GM21786 (cell line): Measurements from ENCODE around the gene PPP6R3.

ENCODE experiments used
- ATAC-seq: cut with Tn5 transposase; IDR thresholded peaks from one replicate; pipeline ENCODE4 v1.9.1; 2021; ENCODE audit not compliant: unreplicated experiment

PPP6R3 gene

DNA sequence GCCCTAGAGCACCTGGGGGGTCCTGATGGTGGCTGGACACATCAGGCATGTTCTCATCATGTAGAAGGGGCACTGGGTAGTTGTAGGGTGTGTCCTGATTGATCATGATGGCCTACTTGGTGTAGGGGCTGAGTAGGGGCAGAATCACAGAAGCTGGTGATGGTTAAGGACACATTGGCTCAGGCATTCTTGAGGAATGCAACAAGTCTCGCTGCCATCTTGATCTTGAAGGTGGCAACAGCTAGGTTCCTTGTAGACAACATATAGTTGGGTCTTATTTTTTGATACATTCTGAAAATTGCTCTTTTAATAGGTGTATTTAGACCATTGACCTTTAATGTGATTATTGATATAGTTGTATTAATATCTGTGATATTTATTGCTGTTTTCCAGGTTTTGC is 28.1 kb downstream of the PPP6R3 start:
- no peak for ATAC-seq

DNA sequence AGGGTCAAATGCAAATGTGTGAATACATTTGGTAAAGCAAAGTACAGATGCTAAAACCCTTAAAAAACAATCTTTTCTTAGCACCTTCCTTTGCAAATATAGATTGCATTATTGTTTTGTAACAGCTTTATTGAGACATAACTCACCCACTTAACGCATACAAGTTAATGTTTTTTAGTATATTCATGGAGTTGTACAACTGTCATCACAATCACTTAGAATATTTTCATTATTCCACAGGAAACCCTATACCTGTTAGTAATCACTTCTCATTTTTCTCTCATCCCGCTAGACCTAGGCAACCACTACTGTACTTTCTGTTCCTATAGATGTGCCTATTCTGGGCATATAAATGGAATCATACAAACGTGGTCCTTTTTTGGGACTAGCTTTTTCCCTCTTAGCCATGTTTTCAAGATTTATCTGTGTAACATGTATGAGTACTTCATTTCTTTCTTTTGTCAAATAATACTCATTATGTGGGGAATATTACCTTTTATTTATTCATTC is 34.7 kb downstream of the PPP6R3 start:
- no peak for ATAC-seq

DNA sequence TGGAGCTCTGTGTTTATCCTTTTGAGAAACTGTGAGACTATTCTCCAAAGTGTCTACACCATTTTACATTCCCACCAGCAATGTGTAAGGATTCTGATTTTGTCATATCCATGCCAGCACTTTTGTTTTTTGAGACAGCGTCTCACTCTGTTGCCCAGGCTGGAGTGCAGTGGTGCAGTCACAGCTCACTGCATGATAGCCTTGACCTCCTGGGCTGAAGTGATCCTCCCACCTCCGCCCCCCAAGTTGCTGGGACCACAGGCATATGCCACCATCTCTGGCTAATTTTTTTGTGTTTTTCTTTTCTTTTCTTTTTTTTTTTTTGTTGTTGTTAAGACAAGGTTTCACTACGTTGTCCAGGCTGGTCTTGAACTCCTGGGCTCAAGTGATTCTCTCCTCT is 35.3 kb downstream of the PPP6R3 start:
- ATAC-seq: no peak

DNA sequence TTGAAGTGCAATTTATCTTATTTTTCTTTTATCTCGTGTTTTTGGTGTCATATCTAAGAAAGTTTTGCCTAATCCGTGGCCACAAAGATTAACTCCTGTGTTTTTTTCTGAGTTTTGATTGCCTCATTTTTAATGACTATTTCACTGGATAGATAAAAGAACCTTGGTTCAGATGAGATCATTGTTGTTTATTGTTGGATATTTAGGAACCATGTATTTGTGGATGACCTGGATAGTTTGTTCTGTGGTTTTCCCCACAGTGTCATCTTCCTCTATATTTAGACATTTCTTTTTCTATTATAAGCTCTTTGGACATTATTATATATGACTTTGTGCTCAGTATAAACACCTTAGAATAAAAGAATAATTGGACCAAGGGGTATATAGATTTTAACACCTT is 37.2 kb downstream of the PPP6R3 start:
- no peak for ATAC-seq

DNA sequence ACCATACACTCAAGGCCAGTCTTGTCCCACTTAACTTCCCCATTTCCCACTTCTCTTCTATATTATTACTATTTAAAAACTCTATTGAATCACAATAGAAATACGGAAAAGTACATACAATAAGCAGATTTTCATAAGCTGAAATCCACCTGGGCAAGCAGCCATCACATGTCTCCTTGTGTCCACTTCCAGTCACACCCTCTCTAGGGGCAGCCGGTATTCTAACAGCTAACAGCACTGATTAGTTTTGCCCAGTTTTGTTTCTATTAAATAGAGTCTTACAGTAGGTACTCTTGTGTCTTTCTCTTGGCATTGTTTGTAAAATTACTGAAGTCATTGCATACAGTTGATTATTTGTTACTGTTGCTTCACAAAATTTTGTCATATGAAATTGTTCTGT is 37.8 kb downstream of the PPP6R3 start:
- ATAC-seq: no peak

DNA sequence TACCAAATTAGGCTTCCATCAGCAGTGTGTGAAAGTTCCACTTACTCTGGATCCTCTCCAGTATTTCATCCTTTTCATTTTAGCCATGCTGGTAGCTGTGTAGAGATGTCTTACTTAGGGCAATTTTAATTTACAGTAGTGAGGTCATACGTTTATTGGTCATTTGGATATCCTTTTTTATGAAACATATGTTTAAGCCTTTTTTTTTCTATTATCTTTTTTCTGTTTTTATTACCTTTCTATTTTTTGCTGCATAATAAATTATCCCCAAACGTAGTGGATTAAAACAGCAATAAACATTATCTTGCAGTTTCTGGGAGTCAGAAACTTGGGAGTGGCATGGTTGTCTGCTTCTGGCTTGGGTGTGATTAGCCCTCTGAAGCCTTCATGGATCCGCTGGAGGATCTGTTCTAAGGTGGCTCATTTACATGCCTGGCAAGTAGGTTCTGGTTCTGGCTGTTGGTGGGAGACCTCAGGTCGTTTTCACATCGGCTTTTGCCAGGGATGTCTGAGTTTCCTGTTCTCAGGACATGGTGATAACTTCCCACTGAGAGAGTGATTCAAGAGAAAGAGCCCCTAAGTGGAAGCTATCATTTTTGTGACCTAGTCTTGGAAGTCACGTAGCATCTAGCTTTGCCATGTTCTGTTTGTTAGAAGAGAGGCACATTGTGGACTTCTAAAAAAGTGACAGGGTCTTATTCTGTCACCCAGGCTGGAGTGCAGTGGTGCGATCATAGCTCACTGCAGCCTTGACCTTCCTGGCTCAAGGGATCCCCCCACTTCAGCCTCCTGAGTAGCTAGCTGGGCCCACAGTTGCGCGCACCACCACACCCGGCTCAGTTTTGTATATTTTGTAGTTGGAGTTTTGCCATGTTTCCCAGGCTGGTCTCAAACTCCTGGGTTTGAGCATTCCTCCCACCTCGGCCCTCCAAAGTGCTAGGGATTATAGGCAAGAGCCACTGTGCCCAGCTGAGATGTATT is 38.6 kb downstream of the PPP6R3 start:
- no peak for ATAC-seq

DNA sequence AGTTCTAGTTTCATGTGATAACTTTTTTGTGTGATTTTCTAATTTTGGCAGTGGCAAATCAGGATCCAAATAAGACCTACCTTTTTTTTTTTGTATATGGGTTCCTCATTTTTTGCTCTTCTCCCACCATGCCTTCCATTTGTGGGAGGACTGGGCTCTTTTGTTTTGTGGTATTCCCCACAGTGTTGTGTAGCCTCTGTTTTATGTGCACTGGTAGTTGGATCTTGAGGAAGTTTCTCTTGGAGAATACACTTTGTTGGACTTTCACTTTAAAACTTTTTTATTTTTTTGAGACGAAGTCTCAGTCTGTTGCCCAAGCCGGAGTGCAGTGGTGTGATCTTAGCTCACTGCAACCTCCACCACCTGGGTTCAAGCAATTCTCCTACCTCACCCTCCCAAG is 39.7 kb downstream of the PPP6R3 start:
- ATAC-seq: no peak

DNA sequence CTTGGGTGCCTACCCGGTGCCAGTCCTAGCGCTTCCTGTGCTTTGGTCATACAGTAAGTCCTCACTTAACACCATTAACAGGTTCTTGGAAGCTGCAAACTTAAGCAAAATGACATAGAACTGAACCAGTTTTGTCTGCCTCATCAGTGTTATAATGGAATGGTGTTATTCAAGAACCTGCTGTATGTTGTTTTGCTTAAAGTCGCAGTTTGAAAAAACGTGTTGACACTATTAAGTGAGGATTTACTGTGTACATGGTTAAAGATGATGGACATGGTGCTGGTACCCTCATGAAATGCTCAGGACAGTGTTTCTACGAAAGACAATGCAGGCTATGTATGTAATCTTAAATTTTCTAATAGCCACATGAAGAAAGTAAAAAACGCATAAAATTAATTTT is 41.3 kb downstream of the PPP6R3 start:
- ATAC-seq: no peak

DNA sequence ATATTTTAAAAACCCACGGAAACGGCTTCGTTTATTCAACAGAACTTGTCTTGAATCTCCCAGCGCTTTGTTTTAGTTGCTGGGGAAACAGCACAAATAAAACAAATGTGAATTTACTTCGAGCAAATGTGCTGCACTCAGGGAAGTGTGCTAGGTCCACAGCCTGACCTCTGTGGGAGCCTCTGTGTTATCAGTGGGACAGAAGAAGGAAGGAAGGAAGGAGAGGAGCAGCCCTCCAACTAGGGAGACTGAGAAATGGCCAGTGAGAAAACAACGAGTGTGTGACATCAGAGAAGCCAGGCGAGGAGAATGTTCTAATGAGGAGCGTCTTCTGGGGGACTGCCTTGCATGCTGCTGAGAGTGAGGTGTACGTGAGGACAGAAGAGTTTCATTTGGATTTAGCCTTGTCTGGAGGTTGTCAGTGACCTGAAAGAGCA is 42.7 kb downstream of the PPP6R3 start:
- no peak for ATAC-seq

DNA sequence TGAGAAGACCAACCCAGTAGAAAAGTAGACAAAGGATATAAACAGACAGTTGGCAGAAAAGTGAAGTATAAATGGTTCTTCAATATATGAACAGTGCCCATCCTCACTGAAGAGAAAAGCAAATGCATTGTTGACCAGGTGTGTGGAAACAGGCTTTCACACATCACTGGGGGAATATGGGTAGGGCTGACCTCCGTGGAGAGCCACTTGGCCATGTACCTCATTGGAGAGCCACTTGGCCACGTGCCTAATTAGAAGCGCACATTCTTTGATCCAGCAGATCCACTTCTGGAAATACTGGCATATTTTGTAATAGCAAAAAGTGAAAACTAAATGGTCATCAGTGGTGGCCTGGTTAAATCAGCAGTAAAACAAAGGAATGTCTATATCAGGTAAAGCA is 43.2 kb downstream of the PPP6R3 start:
- no peak for ATAC-seq

DNA sequence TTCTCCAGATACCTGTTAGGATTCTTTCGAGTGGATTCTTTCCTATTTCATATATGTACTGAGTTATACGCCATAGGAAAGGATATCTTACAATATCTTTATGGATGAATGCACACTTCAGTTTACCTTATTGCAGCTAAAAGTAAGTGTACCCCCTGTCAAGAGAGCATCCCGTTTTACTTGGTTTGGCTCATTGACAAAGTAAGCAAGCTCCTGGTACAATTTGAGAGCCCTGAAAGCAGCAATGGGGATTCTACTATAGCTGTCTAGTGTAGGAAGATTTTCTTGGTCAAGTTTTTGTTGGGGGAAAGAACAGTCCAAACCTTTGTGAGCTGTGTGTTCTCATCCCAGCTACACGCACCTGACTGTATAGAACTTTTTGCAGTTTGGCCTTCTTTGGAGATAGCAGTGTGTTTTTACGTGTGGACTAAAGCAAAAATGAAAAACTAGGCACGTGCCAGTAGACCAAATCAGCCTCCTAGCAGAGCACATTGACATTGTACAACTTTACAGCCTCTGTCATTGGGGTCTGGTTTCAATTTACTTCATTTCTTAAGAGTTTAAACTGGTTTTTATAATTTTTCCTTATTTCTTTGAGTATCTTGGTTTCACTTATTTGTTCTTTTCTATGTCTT is 44.0 kb downstream of the PPP6R3 start:
- ATAC-seq: no peak

DNA sequence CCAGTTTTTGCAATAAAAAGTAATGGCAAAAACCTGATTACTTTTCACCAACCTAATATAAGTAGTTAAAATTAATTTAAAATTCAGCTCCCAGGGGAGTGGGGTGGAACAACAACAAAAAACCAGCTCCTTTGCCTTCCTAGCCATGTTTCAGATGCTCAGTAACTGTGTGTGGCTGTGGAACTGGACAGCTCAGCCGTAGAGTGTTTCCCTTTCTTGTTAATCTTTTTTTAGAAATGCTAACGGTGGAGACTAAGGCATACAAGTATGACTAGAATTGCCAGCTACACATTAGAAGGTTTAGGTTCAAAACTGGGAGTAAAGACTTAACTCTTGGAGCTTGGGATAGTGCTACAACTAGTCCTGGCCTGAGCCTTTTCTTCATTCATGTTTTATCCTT is 45.0 kb downstream of the PPP6R3 start:
- ATAC-seq: no peak

DNA sequence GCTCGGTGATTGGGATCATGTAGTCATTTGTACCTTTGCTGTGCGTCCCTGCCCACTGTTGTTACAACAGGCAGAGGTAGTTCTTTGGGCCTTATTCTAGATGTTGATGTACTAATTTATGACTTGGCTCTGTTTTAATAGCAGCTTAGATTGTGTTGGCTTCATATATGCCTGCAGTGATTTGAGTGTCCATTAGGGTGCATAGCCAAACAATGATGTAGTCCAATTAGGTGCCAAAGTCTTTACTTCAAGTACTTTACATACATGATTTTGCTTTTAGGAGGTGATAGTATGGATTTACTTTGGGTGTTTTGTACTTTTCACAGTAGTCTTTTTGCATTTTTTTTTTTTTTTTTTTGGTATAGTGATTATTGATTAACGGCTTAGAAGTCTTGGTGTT is 46.4 kb downstream of the PPP6R3 start:
- no peak for ATAC-seq

DNA sequence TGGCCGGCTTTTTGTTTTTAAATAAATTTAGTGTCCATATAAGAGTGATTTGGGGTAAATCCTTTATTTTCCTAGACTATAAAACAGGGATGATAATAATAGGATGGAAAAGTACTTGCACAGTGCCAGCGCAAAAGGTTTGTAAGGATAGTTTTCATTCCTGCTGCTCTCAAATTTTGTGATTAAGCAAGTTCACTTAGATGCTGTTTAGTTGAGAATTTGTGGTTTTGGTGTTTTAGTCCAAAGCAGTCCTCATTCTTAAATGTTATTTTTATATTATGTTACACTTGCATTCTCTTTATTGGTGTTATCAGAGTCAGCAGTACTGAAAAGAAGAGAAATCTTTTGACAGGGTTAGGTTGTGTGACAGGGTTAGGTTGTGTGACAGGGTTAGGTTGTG is 47.9 kb downstream of the PPP6R3 start:
- ATAC-seq: no peak

DNA sequence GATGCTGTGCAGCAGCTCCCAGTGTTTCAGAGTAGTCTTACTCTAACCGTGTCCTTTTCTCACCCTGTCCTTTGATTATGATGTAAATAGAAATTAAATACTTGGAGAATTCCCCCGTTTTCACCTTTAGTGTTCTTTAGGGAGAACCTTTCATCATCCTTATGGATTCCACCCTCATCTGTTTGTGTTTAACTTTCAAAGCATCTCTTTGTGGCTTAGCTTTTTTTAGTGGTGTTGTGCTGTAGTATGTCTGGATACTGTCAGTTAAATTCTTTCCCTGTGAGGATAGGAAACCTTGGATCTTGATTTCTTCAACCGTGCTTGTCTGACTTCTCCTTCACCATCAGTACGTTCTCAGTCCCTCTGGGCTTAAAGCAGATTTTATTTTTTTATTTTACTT is 48.5 kb downstream of the PPP6R3 start:
- no peak for ATAC-seq

DNA sequence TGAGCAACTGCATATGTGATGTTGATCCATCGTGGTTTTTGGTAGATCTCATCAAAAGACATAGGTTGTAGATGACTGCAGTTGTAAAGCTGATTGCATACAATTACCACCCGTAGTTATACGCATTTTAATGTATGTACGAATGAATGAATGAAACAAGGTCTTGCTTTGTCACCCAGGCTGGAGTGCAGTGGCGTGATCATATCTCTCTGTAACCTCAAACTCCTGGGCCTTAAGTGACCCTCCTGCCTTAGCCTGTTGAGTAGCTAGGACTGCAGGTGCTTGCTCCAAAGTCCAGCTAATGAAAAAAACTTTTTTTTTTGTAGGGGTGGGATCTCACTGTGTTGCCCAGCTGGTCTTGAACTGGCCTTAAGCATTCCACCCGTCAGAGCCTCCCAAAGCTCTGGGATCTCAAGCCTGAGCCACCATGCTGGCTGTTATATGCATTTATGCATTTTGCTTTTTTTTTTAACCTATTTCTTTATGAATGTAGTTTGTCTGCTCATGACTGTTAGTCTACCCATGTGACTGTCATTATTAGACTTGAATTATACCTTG is 53.5 kb downstream of the PPP6R3 start:
- ATAC-seq: no peak

DNA sequence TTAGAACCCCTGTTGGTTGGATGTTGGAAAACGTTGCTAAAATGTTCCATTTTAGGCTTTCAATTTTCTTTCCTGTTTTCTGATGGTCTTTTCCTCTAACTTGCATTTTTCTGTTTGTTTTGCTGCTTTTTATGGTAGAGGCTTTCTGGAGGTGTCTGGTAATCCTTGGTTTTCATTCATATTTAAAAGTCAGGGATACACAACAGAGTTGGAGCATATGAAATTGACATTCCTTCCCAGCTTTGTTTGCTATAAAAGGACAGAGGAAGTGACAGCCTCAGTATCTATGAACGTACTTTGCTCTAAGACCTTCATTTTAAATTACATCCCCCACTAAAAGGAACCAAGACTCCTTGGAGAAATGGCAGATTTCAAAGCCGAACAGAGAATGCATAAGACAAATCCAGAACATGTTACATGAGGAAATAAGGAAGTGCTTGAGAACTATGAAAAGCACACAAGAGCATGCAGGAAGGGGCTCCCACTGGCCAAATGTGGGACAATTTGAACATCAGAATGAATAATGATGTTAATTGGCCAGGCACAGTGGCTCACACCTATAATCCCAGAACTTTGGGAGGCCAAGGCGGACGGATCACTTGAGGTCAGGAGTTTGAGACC is 56.7 kb downstream of the PPP6R3 start:
- no peak for ATAC-seq

DNA sequence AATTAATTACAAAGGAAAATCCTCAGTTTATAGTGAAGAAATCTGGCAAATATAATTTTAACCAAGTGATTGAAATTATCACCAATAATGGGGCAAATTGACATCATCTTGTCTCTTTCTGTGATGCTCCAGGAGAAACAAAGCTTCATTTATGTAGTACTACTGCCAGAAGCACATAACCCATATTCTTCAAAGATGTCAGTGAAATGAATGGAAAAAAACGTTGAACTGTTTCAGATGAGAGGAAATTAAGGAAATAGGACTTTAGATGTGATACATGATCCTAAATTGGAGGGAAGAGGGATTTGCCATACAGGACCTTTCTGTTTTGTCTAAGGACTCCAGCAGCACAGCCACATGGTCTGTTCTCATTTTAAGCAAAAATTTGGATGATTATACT is 57.6 kb downstream of the PPP6R3 start:
- no peak for ATAC-seq

DNA sequence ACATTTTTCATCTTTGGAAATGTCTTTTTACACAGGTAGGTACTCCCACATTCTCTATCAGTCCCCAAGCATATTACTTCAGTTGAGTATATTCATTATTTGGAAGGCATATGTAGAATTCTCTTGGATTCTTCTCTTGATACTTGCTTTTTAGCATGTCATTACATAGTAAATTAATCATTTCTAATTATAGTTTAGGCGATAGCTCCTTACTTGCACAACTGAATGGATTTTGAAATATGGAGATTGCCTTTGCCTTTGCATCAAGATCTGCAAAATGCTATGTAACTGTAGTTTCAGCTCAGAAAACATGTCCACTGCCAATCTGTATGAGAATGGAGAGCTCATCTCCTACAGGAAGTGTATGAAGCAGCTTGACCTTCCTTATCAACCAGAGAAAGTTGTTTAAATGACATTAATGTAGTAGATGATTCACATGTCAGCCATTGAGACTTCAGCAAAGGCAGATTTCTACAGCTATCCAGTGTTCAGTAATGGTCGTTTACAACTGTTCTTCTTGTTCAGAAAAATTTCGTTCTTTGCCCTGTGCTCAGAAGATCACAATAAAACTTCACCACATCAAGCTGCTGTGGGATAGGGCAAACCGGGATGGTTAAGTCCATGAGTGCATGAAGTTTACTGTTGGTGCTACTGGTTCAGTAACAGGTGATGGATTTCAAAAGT is 61.6 kb downstream of the PPP6R3 start:
- no peak for ATAC-seq

DNA sequence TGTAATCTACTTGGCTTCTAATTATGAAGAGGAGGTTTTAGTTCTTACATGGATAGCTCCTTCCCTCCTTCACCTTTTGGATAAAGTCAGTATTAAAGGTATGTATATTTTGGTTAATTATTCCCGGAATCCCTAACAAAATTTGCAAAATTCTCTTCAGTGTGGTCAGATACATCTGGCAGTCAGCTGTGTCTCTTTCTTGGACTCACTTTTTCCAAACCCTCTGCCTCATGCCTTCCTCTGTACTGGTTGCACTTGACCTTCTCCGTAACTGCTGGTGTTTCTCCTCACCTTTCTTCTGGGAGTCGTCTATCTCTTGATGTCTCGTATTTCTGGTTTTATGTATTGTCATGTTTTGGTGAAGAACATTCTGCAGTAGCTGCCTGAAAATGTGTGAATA is 62.5 kb downstream of the PPP6R3 start:
- ATAC-seq: no peak

DNA sequence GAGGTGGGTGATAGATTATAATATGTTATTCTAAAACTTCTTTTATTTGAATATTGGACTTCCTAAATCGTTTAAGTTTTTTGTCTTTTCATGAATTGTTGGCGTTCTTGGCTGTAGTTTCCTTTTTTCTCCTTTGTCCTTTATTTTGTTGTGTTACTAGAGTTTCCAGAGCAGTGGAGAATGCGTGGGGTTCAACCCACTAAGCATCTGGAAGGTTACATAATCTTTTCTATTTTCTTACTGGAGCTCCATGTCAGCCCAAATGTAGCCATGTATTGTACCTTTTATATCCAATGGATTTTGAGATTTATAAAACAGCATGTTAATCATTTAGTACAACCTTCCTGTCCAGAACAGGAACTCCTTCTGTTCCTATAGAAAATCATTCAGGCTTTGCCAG is 63.2 kb downstream of the PPP6R3 start:
- ATAC-seq: no peak
